HG03175 (cell line): ENCODE measurements around the gene EXOC2.

Experiments
- ATAC-seq: cut with Tn5 transposase; IDR thresholded peaks from one replicate; pipeline ENCODE4 v1.9.1; 2021; ENCODE audit warnings: mild to moderate bottlenecking, moderate library complexity; ENCODE audit not compliant: unreplicated experiment

Gene EXOC2

GRCh38 chr6:502761-503160 is 190.2 kb downstream of the EXOC2 start:
- ATAC-seq, result no peak

GRCh38 chr6:501891-502601 is 190.9 kb downstream of the EXOC2 start:
- peak; percentile 32 for ATAC-seq

- ATAC-seq, result peak; percentile 42
These were observed 193.3 kb downstream of the EXOC2 start for GRCh38 chr6:499617-500016.

- ATAC-seq, result peak; percentile 61
These were observed 194.1 kb downstream of the EXOC2 start for GRCh38 chr6:498795-499231.

- no peak for ATAC-seq
These were observed 195.7 kb downstream of the EXOC2 start for GRCh38 chr6:497258-497657.

GRCh38 chr6:496649-497048 is 196.3 kb downstream of the EXOC2 start:
- ATAC-seq, result no peak

- no peak for ATAC-seq
These were observed 198.5 kb downstream of the EXOC2 start for GRCh38 chr6:494394-494793.

GRCh38 chr6:493840-494239 is 199.1 kb downstream of the EXOC2 start:
- ATAC-seq, result no peak

- ATAC-seq, result no peak
These were observed 200.0 kb downstream of the EXOC2 start for GRCh38 chr6:492816-493414.

GRCh38 chr6:492178-492577 is 200.8 kb downstream of the EXOC2 start:
- ATAC-seq, result no peak

GRCh38 chr6:491233-491632 is 201.7 kb downstream of the EXOC2 start:
- ATAC-seq, result no peak

GRCh38 chr6:490251-491037 is 202.5 kb downstream of the EXOC2 start:
- ATAC-seq, result peak; percentile 58

GRCh38 chr6:489762-490161 is 203.2 kb downstream of the EXOC2 start:
- ATAC-seq, result no peak

- ATAC-seq, result no peak
These were observed 203.9 kb downstream of the EXOC2 start for GRCh38 chr6:489001-489400.

GRCh38 chr6:487956-488355 is 205.0 kb downstream of the EXOC2 start:
- no peak for ATAC-seq

- ATAC-seq, result no peak
These were observed 207.2 kb downstream of the EXOC2 start for GRCh38 chr6:485655-486170.

- ATAC-seq, result no peak
These were observed 208.2 kb downstream of the EXOC2 start for GRCh38 chr6:484746-485145.

GRCh38 chr6:484086-484745 is 208.7 kb downstream of the EXOC2 start:
- ATAC-seq, result no peak

GRCh38 chr6:475314-475713 is 217.6 kb downstream of the EXOC2 start:
- ATAC-seq, result no peak

- ATAC-seq, result peak; percentile 91
These were observed 218.3 kb downstream of the EXOC2 start for GRCh38 chr6:474453-475185.
